Esophagus squamous epithelium (tissue), 4 donors: Measurements from ENCODE around the gene SERGEF.

Experiments
- CTCF ChIP-seq, 6 experiments: fragments of 450-650 bp in 4 of 6; fragments of 200-600 bp in 2 of 6; sonication (generic) in 2 of 6; IDR thresholded peaks; one replicate each; pipeline ENCODE4 v1.5.1; 2016 to 2019; ENCODE audit warnings: antibody characterized with exemption in 6 of 6, mild to moderate bottlenecking in 4 of 6, moderate library complexity in 4 of 6
- POLR2A ChIP-seq, 4 donors: fragments of 450-650 bp; IDR thresholded peaks; one replicate each; pipeline ENCODE4 v1.6.1; 2017; ENCODE audit warnings: antibody characterized with exemption in 4 of 4, mild to moderate bottlenecking in 4 of 4, moderate library complexity in 3 of 4

- no peak for TF ChIP-seq CTCF (IDR thresholded peaks at IDR 0.05)
- no peak for TF ChIP-seq POLR2A (IDR thresholded peaks at IDR 0.05)
Observed at GRCh38 chr11:17988465-17988864, 24.4 kb downstream of the SERGEF start.
